GM12874 (cell line): ENCODE data around the gene SYT3.

ENCODE experiments used
- CTCF ChIP-seq: IDR thresholded peaks from 2 replicates; pipeline ENCODE4 v1.5.1; 2011; ENCODE audit warnings: low read depth, mild to moderate bottlenecking, control low read depth, low read length, moderate library complexity; ENCODE audit not compliant: insufficient read depth

Gene SYT3

GRCh38 chr19:50661023-50661422 is 21.3 kb upstream of the SYT3 start:
- TF ChIP-seq CTCF = no peak

- no peak for TF ChIP-seq CTCF
Observed at GRCh38 chr19:50660088-50660366, 20.3 kb upstream of the SYT3 start.

- TF ChIP-seq CTCF = no peak
Observed at GRCh38 chr19:50659318-50660087, 19.8 kb upstream of the SYT3 start.

- TF ChIP-seq CTCF = no peak
Observed at GRCh38 chr19:50658441-50659317, 19.0 kb upstream of the SYT3 start.

- TF ChIP-seq CTCF = no peak
Observed at GRCh38 chr19:50657712-50658440, 18.2 kb upstream of the SYT3 start.

GRCh38 chr19:50657222-50657669 is 17.6 kb upstream of the SYT3 start:
- TF ChIP-seq CTCF = no peak

- no peak for TF ChIP-seq CTCF
Observed at GRCh38 chr19:50654882-50655281, 15.2 kb upstream of the SYT3 start.
